Measurements from ENCODE around the gene SLC25A33.

SLC25A33 gene

GRCh38 chr1:9628541-9629444 is 89.5 kb downstream of the SLC25A33 start:
- no peak for DNase-seq

GRCh38 chr1:9629445-9630201 is 90.4 kb downstream of the SLC25A33 start:
- DNase-seq = no peak

- DNase-seq = no peak
These were observed 91.3 kb downstream of the SLC25A33 start for GRCh38 chr1:9630331-9631111.

GRCh38 chr1:9631613-9632012 is 92.3 kb downstream of the SLC25A33 start:
- no peak for DNase-seq

- no peak for DNase-seq
These were observed 94.2 kb downstream of the SLC25A33 start for GRCh38 chr1:9633493-9633892.

- DNase-seq = no peak
These were observed 95.3 kb downstream of the SLC25A33 start for GRCh38 chr1:9634582-9634981.

Data from T1000 (cell line).